ENCODE measurements around the gene PRKN.

PRKN gene

GRCh38 chr6:161557333-161558107 is 1170.0 kb downstream of the PRKN start:
- ChIA-PET POLR2A (no interaction called here), CTCF (interaction anchor here (0.5 to 2.7 kb wide), 22 partner anchors 13 to 804 kb away, joined by 3 to 10 read pairs (median 4); no protein-coding TSS in a partner anchor)
- no peak overlapping the region for H3K27ac ChIP-seq (ENCODE audit: extremely low read depth, low read depth, low read length)
- H3K9me3 ChIP-seq (ENCODE audit: control insufficient read depth, insufficient read depth, low read depth, low read length) = no peaks in the 10 kb centered on the region
- H3K4me1 ChIP-seq (ENCODE audit: control insufficient read depth, insufficient read depth, low read length) = no peaks in the 10 kb centered on the region
- no peaks in the 10 kb centered on the region for H3K36me3 ChIP-seq (ENCODE audit: control insufficient read depth in 2 of 2, insufficient read depth in 1 of 2, low read length in 2 of 2)
- TF ChIP-seq GLI2 (tag by site-specific recombination; IDR thresholded peaks at IDR 0.05; ENCODE audit: borderline replicate concordance, low read depth) (no peak), ZNF768 (tag by site-specific recombination; IDR thresholded peaks at IDR 0.05) (no peak), KLF1 (tag by site-specific recombination; IDR thresholded peaks at IDR 0.05) (no peak)
- no peak overlapping the region for H3K4me3 ChIP-seq (ENCODE audit: low read depth, low read length)

GRCh38 chr6:161554883-161555282 is 1172.7 kb downstream of the PRKN start:
- Histone ChIP-seq H3K36me3 (ENCODE audit: control insufficient read depth in 2 of 2, insufficient read depth in 1 of 2, low read length in 2 of 2) (no peaks in the 10 kb centered on the region), H3K9me3 (ENCODE audit: control insufficient read depth, insufficient read depth, low read depth, low read length) (no peaks in the 10 kb centered on the region), H3K4me3 (ENCODE audit: low read depth, low read length) (no peak overlapping the region), H3K27ac (ENCODE audit: extremely low read depth, low read depth, low read length) (no peak overlapping the region), H3K4me1 (ENCODE audit: control insufficient read depth, insufficient read depth, low read length) (no peaks in the 10 kb centered on the region)
- CTCF ChIA-PET = no interaction called here
- POLR2A ChIA-PET = no interaction called here
- TF ChIP-seq SETDB1 (IDR thresholded peaks at IDR 0.05; ENCODE audit: insufficient read length, low read length) (peak; percentile 92), ZNF571 (tag by site-specific recombination; IDR thresholded peaks at IDR 0.05) (no peak), ZNF133 (tag by site-specific recombination; IDR thresholded peaks at IDR 0.05) (peak; percentile 87), MYNN (tag by site-specific recombination; IDR thresholded peaks at IDR 0.05; ENCODE audit: borderline replicate concordance) (no peak), ZNF16 (tag by site-specific recombination; IDR thresholded peaks at IDR 0.05; ENCODE audit: low read depth) (no peak)

- no peak overlapping the region for H3K4me3 ChIP-seq (ENCODE audit: low read depth, low read length)
- no peaks in the 10 kb centered on the region for H3K4me1 ChIP-seq (ENCODE audit: control insufficient read depth, insufficient read depth, low read length)
- ChIA-PET POLR2A (no interaction called here), CTCF (interaction anchor here (0.6 kb wide), 1 partner anchor 75 kb away, joined by 3 read pairs; no protein-coding TSS in a partner anchor)
- TF ChIP-seq ZBTB17 (tag by site-specific recombination; IDR thresholded peaks at IDR 0.05) (peak; percentile 34; the same call in 1 of the 2 replicates), ZNF654 (tag by site-specific recombination; IDR thresholded peaks at IDR 0.05; ENCODE audit: low read depth) (peak; percentile 6; the same call in 1 of the 2 replicates), ZNF549 (tag by site-specific recombination; IDR thresholded peaks at IDR 0.05) (no peak), ZBTB49 (tag by site-specific recombination; IDR thresholded peaks at IDR 0.05; ENCODE audit: low read depth) (no peak), ZNF629 (tag by site-specific recombination; IDR thresholded peaks at IDR 0.05) (peak; percentile 90), ZNF518A (tag by site-specific recombination; conservative IDR thresholded peaks at IDR 0.05; ENCODE audit: low read depth) (peak; percentile 43; the same call in 1 of the 2 replicates), ZBTB21 (tag by site-specific recombination; IDR thresholded peaks at IDR 0.05) (peak; percentile 94), PRDM1 (tag by site-specific recombination; IDR thresholded peaks at IDR 0.05) (no peak), SETDB1 (IDR thresholded peaks at IDR 0.05; ENCODE audit: insufficient read length, low read length) (peak; percentile 14), ATF2 (tag by site-specific recombination; IDR thresholded peaks at IDR 0.05; ENCODE audit: low read depth) (peak; percentile 91), SP3 (tag by site-specific recombination; IDR thresholded peaks at IDR 0.05) (0 out of 2 replicates have a peak, but pooled peaks have one; percentile 24), ZNF416 (tag by site-specific recombination; IDR thresholded peaks at IDR 0.05) (no peak), KLF8 (tag by site-specific recombination; IDR thresholded peaks at IDR 0.05) (0 out of 2 replicates have a peak, but pooled peaks have one; percentile 23)
- no peaks in the 10 kb centered on the region for H3K9me3 ChIP-seq (ENCODE audit: control insufficient read depth, insufficient read depth, low read depth, low read length)
- H3K27ac ChIP-seq (ENCODE audit: extremely low read depth, low read depth, low read length) = no peak overlapping the region
- H3K36me3 ChIP-seq (ENCODE audit: control insufficient read depth in 2 of 2, insufficient read depth in 1 of 2, low read length in 2 of 2) = no peaks in the 10 kb centered on the region
Measured at GRCh38 chr6:161549977-161550655, 1177.5 kb downstream of the PRKN start.
